ENCODE measurements around the gene SLC6A11. TPM values are rescaled to one million over a fixed set of nuclear protein-coding genes. Genes with fewer than 3 reads are reported as not detected.

SLC6A11 gene
- polyA plus RNA-seq, 3 donors: 0.03 to 0.07 TPM; not detected in 1

- H3K27ac ChIP-seq (ENCODE audit: low read depth, low read length): no peak overlapping the region
- 57 to 60% (median 57%) methylated on average over 3 of the region's 3 CpGs for WGBS, 3 donors
These were observed 42.1 kb downstream of the SLC6A11 start for GRCh38 chr3:10858091-10858490.

- no peak overlapping the region for H3K27ac ChIP-seq (ENCODE audit: low read depth, low read length)
- 40 to 49% (median 46%) methylated on average over 5 of the region's 5 CpGs for WGBS, 3 donors
These were observed 51.4 kb downstream of the SLC6A11 start for GRCh38 chr3:10867384-10867783.

- WGBS, 3 donors: 54 to 82% (median 75%) methylated on average over 7 of the region's 7 CpGs
These were observed 53.4 kb downstream of the SLC6A11 start for GRCh38 chr3:10869460-10869859.

GRCh38 chr3:10870296-10870695 lies 54.3 kb downstream of the SLC6A11 start:
- no peak overlapping the region for H3K27ac ChIP-seq (ENCODE audit: low read depth, low read length)
- WGBS, 3 donors: 78 to 96% (median 86%) methylated on average over 1 of the region's 1 CpG

More at GRCh38 chr3:10869460-10869859, 53.4 kb downstream of the SLC6A11 start:
- H3K27ac ChIP-seq (ENCODE audit: low read depth, low read length): no peak overlapping the region

- H3K27ac ChIP-seq (ENCODE audit: low read depth, low read length): no peak overlapping the region
- WGBS, 3 donors: 79 to 85% (median 83%) methylated on average over 5 of the region's 5 CpGs
These were observed 57.4 kb downstream of the SLC6A11 start for GRCh38 chr3:10873415-10873814.

- no peak overlapping the region for H3K27ac ChIP-seq (ENCODE audit: low read depth, low read length)
- WGBS, 3 donors: 21 to 38% (median 33%) methylated on average over 3 of the region's 3 CpGs
These were observed 59.9 kb downstream of the SLC6A11 start for GRCh38 chr3:10875914-10876313.

GRCh38 chr3:10876661-10877060 lies 60.6 kb downstream of the SLC6A11 start:
- no peak overlapping the region for H3K27ac ChIP-seq (ENCODE audit: low read depth, low read length)
- 34 to 56% (median 35%) methylated on average over 4 of the region's 4 CpGs for WGBS, 3 donors

GRCh38 chr3:10882851-10883250 lies 66.8 kb downstream of the SLC6A11 start:
- WGBS, 3 donors: 62 to 80% (median 74%) methylated on average over 14 of the region's 14 CpGs
- H3K27ac ChIP-seq (ENCODE audit: low read depth, low read length): no peak overlapping the region

- WGBS, 3 donors: 44 to 78% (median 71%) methylated on average over 7 of the region's 7 CpGs
- H3K27ac ChIP-seq (ENCODE audit: low read depth, low read length): no peak overlapping the region
These were observed 67.6 kb downstream of the SLC6A11 start for GRCh38 chr3:10883478-10884234.

- WGBS, 3 donors: 49 to 94% (median 76%) methylated on average over 1 of the region's 1 CpG
- H3K27ac ChIP-seq (ENCODE audit: low read depth, low read length): no peak overlapping the region
These were observed 71.0 kb downstream of the SLC6A11 start for GRCh38 chr3:10887015-10887414.

GRCh38 chr3:10888518-10889090 lies 72.6 kb downstream of the SLC6A11 start:
- WGBS, 3 donors: 44 to 55% (median 46%) methylated on average over 3 of the region's 3 CpGs
- no peak overlapping the region for H3K27ac ChIP-seq (ENCODE audit: low read depth, low read length)

- H3K27ac ChIP-seq (ENCODE audit: low read depth, low read length): no peak overlapping the region
- 77 to 84% (median 80%) methylated on average over 2 of the region's 2 CpGs for WGBS, 3 donors
These were observed 73.4 kb downstream of the SLC6A11 start for GRCh38 chr3:10889206-10889960.

GRCh38 chr3:10890665-10891064 lies 74.6 kb downstream of the SLC6A11 start:
- H3K27ac ChIP-seq (ENCODE audit: low read depth, low read length): no peak overlapping the region
- WGBS, 3 donors: 62 to 72% (median 63%) methylated on average over 1 of the region's 1 CpG

- no peak overlapping the region for H3K27ac ChIP-seq (ENCODE audit: low read depth, low read length)
- 62 to 69% (median 68%) methylated on average over 5 of the region's 5 CpGs for WGBS, 3 donors
These were observed 76.6 kb downstream of the SLC6A11 start for GRCh38 chr3:10892622-10893021.

- 63 to 71% (median 65%) methylated on average over 13 of the region's 13 CpGs for WGBS, 3 donors
- no peak overlapping the region for H3K27ac ChIP-seq (ENCODE audit: low read depth, low read length)
These were observed 85.4 kb downstream of the SLC6A11 start for GRCh38 chr3:10901296-10901945.

GRCh38 chr3:10907262-10907661 lies 91.2 kb downstream of the SLC6A11 start:
- no peak overlapping the region for H3K27ac ChIP-seq (ENCODE audit: low read depth, low read length)
- WGBS, 3 donors: 82 to 90% (median 89%) methylated on average over 1 of the region's 1 CpG

GRCh38 chr3:10910367-10910766 lies 94.3 kb downstream of the SLC6A11 start:
- no peak overlapping the region for H3K27ac ChIP-seq (ENCODE audit: low read depth, low read length)
- WGBS, 3 donors: 62 to 71% (median 66%) methylated on average over 3 of the region's 3 CpGs

- 81 to 87% (median 82%) methylated on average over 2 of the region's 2 CpGs for WGBS, 3 donors
- H3K27ac ChIP-seq (ENCODE audit: low read depth, low read length): no peak overlapping the region
These were observed 95.4 kb downstream of the SLC6A11 start for GRCh38 chr3:10911350-10912002.

Measured in adipose tissue (tissue), 3 donors.